ENCODE results near the gene BTBD19.
A peak's percentile ranks its signal among the peaks of the same experiment; 100 is the strongest.

DNA sequence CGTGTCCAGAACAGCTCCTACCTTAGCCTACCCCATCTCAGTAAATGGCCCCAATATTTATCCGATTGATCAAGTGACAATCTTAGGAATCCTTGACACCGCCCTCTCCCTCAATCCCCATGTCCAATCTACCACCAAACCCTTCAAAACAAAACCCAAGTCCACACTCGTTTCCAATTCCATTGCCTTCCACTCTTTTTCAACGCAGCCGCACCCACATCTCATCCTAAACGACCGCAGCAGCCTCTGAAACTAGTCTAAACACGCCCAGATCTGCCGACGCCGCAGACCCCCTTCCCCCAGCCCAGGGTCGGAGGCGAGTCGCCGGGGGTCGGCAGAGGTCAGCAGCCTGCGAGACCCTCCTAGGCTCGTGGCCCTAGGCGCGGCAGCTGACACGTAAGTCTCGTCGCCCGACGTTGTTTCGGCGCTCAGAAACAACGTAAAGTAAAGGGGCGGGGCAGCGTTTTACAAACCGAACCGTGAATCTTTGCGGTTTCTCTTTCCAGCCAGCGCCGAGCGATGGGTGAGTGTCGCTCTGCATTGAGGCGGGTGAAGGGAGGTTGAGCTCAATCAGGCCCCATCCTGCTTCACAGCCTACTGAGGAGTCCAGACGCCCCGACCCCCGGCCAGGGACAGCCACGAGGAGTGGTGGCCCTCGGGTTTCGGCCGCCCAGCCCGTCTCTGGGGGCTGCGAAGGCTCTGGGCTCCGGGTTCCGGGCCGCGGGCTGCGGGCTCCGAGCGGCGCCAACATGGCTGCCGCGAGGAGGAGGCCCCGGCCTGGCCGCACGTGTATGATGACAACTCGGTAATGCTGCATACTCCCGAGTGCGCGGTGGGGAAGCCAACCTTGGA, 33.0 kb upstream of the BTBD19 start, which contains the start of gene RPS8:
- peak in 1 of 2 experiments; percentile 91; a peak in 2 of 4 replicates for TF ChIP-seq SIN3A (conservative IDR thresholded peaks at IDR 0.05 in 1 of 2, IDR thresholded peaks at IDR 0.05 in 1 of 2; ENCODE audit: low read depth in 1 of 2, low read length in 2 of 2)
- TF ChIP-seq POLR2A (IDR thresholded peaks at IDR 0.05; ENCODE audit: control extremely low read depth in 1 of 2, low read depth in 2 of 2, low read length in 2 of 2): peak; percentile 98 to 99
- peak; percentile 96 for TF ChIP-seq PHF8 (conservative IDR thresholded peaks at IDR 0.05; ENCODE audit: low read depth, low read length)
- TF ChIP-seq RFX5 (IDR thresholded peaks at IDR 0.05; ENCODE audit: borderline replicate concordance, low read depth, low read length): no peak
- TF ChIP-seq, protein P1, sequence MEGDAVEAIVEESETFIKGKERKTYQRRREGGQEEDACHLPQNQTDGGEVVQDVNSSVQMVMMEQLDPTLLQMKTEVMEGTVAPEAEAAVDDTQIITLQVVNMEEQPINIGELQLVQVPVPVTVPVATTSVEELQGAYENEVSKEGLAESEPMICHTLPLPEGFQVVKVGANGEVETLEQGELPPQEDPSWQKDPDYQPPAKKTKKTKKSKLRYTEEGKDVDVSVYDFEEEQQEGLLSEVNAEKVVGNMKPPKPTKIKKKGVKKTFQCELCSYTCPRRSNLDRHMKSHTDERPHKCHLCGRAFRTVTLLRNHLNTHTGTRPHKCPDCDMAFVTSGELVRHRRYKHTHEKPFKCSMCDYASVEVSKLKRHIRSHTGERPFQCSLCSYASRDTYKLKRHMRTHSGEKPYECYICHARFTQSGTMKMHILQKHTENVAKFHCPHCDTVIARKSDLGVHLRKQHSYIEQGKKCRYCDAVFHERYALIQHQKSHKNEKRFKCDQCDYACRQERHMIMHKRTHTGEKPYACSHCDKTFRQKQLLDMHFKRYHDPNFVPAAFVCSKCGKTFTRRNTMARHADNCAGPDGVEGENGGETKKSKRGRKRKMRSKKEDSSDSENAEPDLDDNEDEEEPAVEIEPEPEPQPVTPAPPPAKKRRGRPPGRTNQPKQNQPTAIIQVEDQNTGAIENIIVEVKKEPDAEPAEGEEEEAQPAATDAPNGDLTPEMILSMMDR (IDR thresholded peaks at IDR 0.05; ENCODE audit: control extremely low read depth in 1 of 3, insufficient read depth in 1 of 3, low read depth in 1 of 3, low read length in 3 of 3): no peak
- peak; percentile 87 for TF ChIP-seq RXRA (IDR thresholded peaks at IDR 0.05; ENCODE audit: insufficient read depth, low read depth, low read length)
- no peak for TF ChIP-seq CBX5 (IDR thresholded peaks at IDR 0.05; ENCODE audit: low read depth, low read length)
- 0 out of 2 replicates have a peak, but pooled peaks have one; percentile 56 for TF ChIP-seq TCF12 (IDR thresholded peaks at IDR 0.05; ENCODE audit: low read depth, low read length)
- peak; percentile 100 for TF ChIP-seq TAF1 (IDR thresholded peaks at IDR 0.05; ENCODE audit: low read depth, low read length)
- peak; percentile 98 for TF ChIP-seq TBP (IDR thresholded peaks at IDR 0.05; ENCODE audit: low read depth, low read length)

Measured in H1 (cell line).